K562 (cell line): ENCODE measurements around the gene MFSD12. TPM values are rescaled to one million over a fixed set of nuclear protein-coding genes. Genes with fewer than 3 reads are reported as not detected.

Source experiments
- ATAC-seq: fragments of 200-7000 bp; cut with Tn5 transposase; 3 replicates; pipeline ENCODE4 v1.9.1; 2020; ENCODE audit warnings: moderate library complexity
- BruUV-seq: library from RNA; stranded (reverse); fragments of 400-500 nt; replicated peaks from 2 replicates; lab custom pipeline; 2021; lab: Mats Ljungman, UMichigan
- CTCF ChIA-PET: fragments of 300-600 bp; formaldehyde crosslinking; extraction: SDS; loops from one replicate; lab custom pipeline; 2021; ENCODE audit warnings: low intra/inter-chr PET ratio; lab: Yijun Ruan, JAX
- POLR2A ChIA-PET: fragments of 300-600, 350-650 bp; sonication (Branson Sonifier 250); formaldehyde crosslinking; extraction: SDS; loops from one replicate; lab custom pipeline; 2021; ENCODE audit warnings: antibody characterized with exemption, inconsistent platforms; lab: Yijun Ruan, JAX
- DNase-seq, 4 experiments: peaks; one replicate each; pipeline versions ENCODE4 v3.0.0 to v3.0.0-alpha.2; 2011 to 2018; ENCODE audit warnings: low spot score in 3 of 4, mixed read lengths in 3 of 4; ENCODE audit errors: extremely low read depth in 1 of 4
- FAIRE-seq: peaks from 2 replicates; lab custom pipeline; 2011; peaks lifted over from hg19 to GRCh38; lab: Jason Lieb, UNC
- H2AFZ ChIP-seq: 2 replicates; pipeline ENCODE4 v1.6.0; 2011; ENCODE audit warnings: low read depth, low read length, control low read depth, inconsistent platforms
- H3K27ac ChIP-seq: fragments of 200-600 bp; 3 replicates; pipeline ENCODE4 v1.8.0; 2011; ENCODE audit warnings: low read depth, mild to moderate bottlenecking, control low read depth, inconsistent platforms, low read length, moderate library complexity, mixed read lengths; ENCODE audit errors: extremely low read depth
- H3K27me3 ChIP-seq, 2 experiments: fragments of 300-600 bp in 1 of 2; 2 replicates in 1 of 2; 3 replicates in 1 of 2; pipeline versions ENCODE4 v1.6.0 to v1.8.0; 2011; ENCODE audit warnings: inconsistent platforms in 2 of 2, low read length in 2 of 2, mild to moderate bottlenecking in 1 of 2, mixed read lengths in 1 of 2, moderate library complexity in 1 of 2; ENCODE audit not compliant: control insufficient read depth in 2 of 2, insufficient read depth in 2 of 2
- H3K36me3 ChIP-seq: fragments of 300-600 bp; 3 replicates; pipeline ENCODE4 v1.8.0; 2011; ENCODE audit warnings: mild to moderate bottlenecking, low read length, inconsistent platforms; ENCODE audit not compliant: control insufficient read depth, insufficient read depth
- H3K4me1 ChIP-seq, 2 experiments: fragments of 200-600 bp in 1 of 2; replicated peaks in 1 of 2; 2 replicates in 1 of 2; 3 replicates in 1 of 2; pipeline versions ENCODE4 v1.5.1 to v1.8.0; 2011; ENCODE audit warnings: inconsistent platforms in 2 of 2, low read length in 2 of 2, mild to moderate bottlenecking in 1 of 2, mixed read lengths in 1 of 2, moderate library complexity in 1 of 2; ENCODE audit not compliant: control insufficient read depth in 2 of 2, insufficient read depth in 2 of 2
- H3K4me2 ChIP-seq: 2 replicates; pipeline ENCODE4 v1.6.1; 2011; ENCODE audit warnings: low read length, control low read depth, inconsistent platforms, mixed read lengths; ENCODE audit not compliant: insufficient read depth
- H3K4me3 ChIP-seq: fragments of 200-600 bp; sonication (generic), shearing (Covaris generic); 2 replicates; pipeline ENCODE4 v1.5.1; 2016; ENCODE audit warnings: control low read depth, inconsistent platforms
- H3K79me2 ChIP-seq: fragments of 200-600 bp; 3 replicates; pipeline ENCODE4 v1.8.0; 2011; ENCODE audit warnings: low read length, inconsistent platforms; ENCODE audit not compliant: control insufficient read depth, insufficient read depth
- H3K9ac ChIP-seq, 2 experiments: 2 replicates each; pipeline versions ENCODE4 v1.6.0 to v1.6.1; 2011; ENCODE audit warnings: low read depth in 2 of 2, low read length in 2 of 2, control low read depth in 1 of 2, inconsistent platforms in 1 of 2, mild to moderate bottlenecking in 1 of 2, mixed read lengths in 1 of 2; ENCODE audit not compliant: insufficient read depth in 1 of 2
- H3K9me1 ChIP-seq: one replicate; pipeline ENCODE4 v1.6.0; 2011; ENCODE audit warnings: inconsistent platforms, mild to moderate bottlenecking, low read length, moderate library complexity; ENCODE audit not compliant: control insufficient read depth, insufficient read depth
- H3K9me3 ChIP-seq: replicated peaks from 2 replicates; pipeline ENCODE4 v1.5.1; 2011; ENCODE audit warnings: low read depth, low read length, inconsistent platforms; ENCODE audit not compliant: control insufficient read depth, insufficient read depth
- H4K20me1 ChIP-seq: replicated peaks from 2 replicates; pipeline ENCODE4 v1.6.1; 2011; ENCODE audit warnings: low read length, inconsistent platforms, mixed read lengths; ENCODE audit not compliant: control insufficient read depth, insufficient read depth
- KLF1 ChIP-seq: fragments of 450-650 bp; IDR thresholded peaks from 2 replicates; pipeline ENCODE4 v1.6.1; 2016; ENCODE audit warnings: missing genetic modification characterization, missing compliant biosample characterization
- RBM25 ChIP-seq: fragments of 200-400 bp; formaldehyde crosslinking; IDR thresholded peaks from 2 replicates; pipeline ENCODE4 v1.6.1; 2018; ENCODE audit warnings: low read length, low read depth, moderate library complexity; ENCODE audit not compliant: severe bottlenecking
- WGBS: fragments of 100-300 bp; shearing (Covaris generic); methylation state at CpG from one replicate; pipeline ENCODE4 v1.1.6; 2016; ENCODE audit warnings: low coverage, mixed read lengths; ENCODE audit not compliant: insufficient coverage; ENCODE audit errors: missing lambda C conversion rate; 5-methylcytosine and 5-hydroxymethylcytosine counted together
- in situ Hi-C: fragments of 300-500 bp; cut with MboI; formaldehyde crosslinking; loops from 4 replicates; pipeline ENCODE4 v1.15.0; 2018; ENCODE audit warnings: inconsistent platforms, mixed read lengths
- intact Hi-C: fragments of 100-400 bp; cut with micrococcal nuclease; formaldehyde crosslinking; loops from 2 replicates; pipeline ENCODE4 v1.14.2; 2022
- polyA plus RNA-seq, 8 experiments: library from polyadenylated mRNA; depleted of rRNA in 4 of 8; stranded (reverse) in 5 of 8; unstranded in 3 of 8; fragments of >200 nt; fragmentation: Nextera tagmentation in 2 of 8; fragmentation: Illumina TruSeq in 1 of 8; extraction: Ambion mirVana in 2 of 8; extraction: Trizol in 1 of 8; gene quantifications; 2 replicates each; pipeline versions ENCODE4 v1.2.1 to v1.2.3, GENCODE V29; 2011 to 2014; ENCODE audit warnings: inconsistent platforms in 1 of 8, missing spikeins in 1 of 8
- total RNA-seq, 7 experiments: library from RNA; depleted of rRNA in 6 of 7; stranded (reverse); fragments of >200 nt in 6 of 7; fragmentation: Illumina TruSeq in 2 of 7; extraction: Trizol in 2 of 7; gene quantifications; 2 replicates each; pipeline versions ENCODE4 v1.2.1 to v1.2.3, GENCODE V29; 2011 to 2021; ENCODE audit warnings: low replicate concordance in 1 of 7

Gene MFSD12
- total and polyA plus RNA-seq, 9 of the 15 experiments (the other 6 are each of a cell fraction or from before 2014, with no cell fraction given), result 0.69 to 112 (median 31.8) TPM

GRCh38 chr19:3497757-3498520 lies 59.4 kb downstream of the MFSD12 start:
- ChIA-PET CTCF (no interaction called here), POLR2A (interaction anchor here (1.3 kb wide), 1 partner anchor 184 kb away, joined by 3 read pairs; no protein-coding TSS in a partner anchor)
- no peaks in the 10 kb centered on the region for H3K9me1 ChIP-seq
- 93% methylated on average over 4 of the region's 5 CpGs for WGBS
- no peak overlapping the region for H2AFZ ChIP-seq
- H3K4me3 ChIP-seq, result no peak overlapping the region
- FAIRE-seq, result no peak
- no peak overlapping the region for H3K27ac ChIP-seq
- no peaks in the 10 kb centered on the region for H3K27me3 ChIP-seq
- TF ChIP-seq KLF1 (tag) (no peak), RBM25 (peak; percentile 19)
- peaks cover 53% of the 10 kb centered on the region for H3K36me3 ChIP-seq
- H4K20me1 ChIP-seq, result no peaks in the 10 kb centered on the region
- no peaks in the 10 kb centered on the region for H3K9me3 ChIP-seq
- in situ Hi-C loops, result no loop called here
- H3K4me1 ChIP-seq, result peaks cover 9 to 23% of the 10 kb centered on the region in 2 experiments; a peak in 4 of 5 replicates
- H3K79me2 ChIP-seq, result peaks cover 38% of the 10 kb centered on the region
- no peak overlapping the region for H3K4me2 ChIP-seq
- no peak for DNase-seq
- H3K9ac ChIP-seq, result no peak overlapping the region
- BruUV-seq, result no TSS peak
- no peak for ATAC-seq
- intact Hi-C loops, result no loop called here
